NCI-H2196 treated with DMSO at 0.1 percent for 48 hours (cell line): ENCODE results near the gene LIPA.
"Not testable (repeated sequence)": the region's sequence is repeated elsewhere in the genome, so short reads cannot be mapped to it uniquely, and the experiment has no call there.

Source experiments
- DNase-seq: peaks from one replicate; lab custom pipeline; 2025; ENCODE audit not compliant: unreplicated experiment; lab: John Stamatoyannopoulos, UW

LIPA gene

DNA sequence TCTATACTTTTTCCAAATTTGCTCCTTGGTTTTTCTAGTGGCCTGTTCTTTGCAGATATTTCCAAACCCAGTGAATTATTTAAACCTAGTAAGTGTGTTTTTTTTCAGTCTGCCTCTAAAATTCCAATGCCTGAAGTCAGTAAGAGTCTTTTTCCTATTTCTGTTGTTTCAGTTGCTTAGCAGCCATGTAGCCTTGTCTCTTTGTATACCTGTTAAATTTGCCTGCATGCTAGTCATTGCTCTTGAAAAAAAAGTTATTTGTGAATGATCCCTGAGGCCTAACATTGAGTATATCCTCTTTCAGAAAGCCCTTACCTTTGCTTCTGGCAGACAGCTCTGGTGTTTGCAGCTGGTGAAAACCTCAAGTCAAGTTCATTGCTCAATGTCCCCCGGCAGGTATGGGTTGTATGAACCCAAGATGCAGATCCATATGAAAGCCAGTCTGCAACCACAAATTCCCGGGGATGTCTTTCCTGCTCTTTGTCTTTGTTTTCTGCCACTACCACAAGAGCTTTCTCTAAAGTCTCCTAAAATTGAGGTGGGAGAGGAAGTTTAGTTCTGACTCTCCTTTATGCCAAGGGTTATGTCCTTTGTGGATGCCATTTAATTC lies 80.2 kb downstream of the LIPA start:
- no peak for DNase-seq

DNA sequence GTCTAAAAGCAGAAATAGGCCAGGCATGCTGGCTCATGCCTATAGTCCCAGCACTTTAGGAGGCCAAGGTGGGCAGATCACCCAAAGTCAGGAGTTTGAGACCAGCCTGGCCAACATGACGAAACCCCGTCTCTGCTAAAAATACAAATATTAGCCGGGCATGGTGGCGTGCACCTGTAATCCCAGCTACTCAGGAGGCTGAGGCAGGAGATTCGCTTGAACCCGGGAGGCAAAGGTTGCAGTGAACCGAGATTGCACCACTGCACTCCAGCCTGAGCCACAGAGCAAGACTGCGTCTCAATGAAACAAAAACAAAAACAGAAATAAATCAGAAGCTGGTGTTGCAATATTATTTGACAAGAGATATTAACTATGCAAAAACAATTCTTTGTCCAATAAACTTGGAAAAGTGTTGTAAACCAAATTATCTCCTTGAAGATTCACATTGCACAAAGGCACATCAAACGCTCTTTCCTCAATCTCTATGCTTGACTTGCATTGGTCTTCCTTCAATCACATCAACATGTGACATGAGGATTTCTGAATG lies 83.1 kb downstream of the LIPA start:
- not testable (repeated sequence) for DNase-seq

DNA sequence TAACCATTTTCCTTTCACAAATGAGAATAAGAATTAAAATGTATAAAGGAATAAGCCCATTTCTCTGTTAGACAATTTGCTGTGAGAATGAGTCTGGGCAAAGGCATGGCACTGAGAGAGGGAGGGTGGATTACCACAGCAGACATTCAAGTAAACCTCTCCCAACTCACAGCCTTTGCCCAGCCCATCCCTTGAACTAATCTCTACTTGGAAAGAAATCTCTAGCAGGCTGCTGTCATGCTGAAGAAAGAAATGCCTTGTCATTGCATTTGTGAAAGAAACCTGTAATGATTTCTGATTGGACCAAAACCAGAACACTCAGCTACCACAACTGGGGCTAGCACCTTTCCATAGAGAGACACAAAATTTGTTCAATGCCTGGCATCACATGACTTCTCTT lies 83.7 kb downstream of the LIPA start:
- no peak for DNase-seq

DNA sequence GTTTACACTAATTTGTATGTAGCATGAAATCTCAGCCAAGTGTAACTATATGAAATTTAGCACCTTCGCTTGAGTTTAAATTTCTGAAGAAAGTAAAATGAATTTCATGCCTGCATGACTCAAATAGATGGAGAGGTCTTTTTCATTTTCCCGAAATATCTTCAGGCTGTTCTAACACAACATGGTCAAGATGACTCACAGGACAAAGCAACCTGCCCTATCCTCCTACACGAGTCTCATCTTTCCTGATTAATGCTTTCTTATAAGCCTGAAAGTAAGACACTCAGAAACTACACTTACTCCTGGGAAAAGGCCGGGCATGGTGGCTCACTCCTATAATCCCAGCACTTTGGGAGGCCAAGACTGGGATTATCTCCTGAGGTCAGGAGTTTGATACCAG lies 85.7 kb downstream of the LIPA start:
- DNase-seq = no peak

DNA sequence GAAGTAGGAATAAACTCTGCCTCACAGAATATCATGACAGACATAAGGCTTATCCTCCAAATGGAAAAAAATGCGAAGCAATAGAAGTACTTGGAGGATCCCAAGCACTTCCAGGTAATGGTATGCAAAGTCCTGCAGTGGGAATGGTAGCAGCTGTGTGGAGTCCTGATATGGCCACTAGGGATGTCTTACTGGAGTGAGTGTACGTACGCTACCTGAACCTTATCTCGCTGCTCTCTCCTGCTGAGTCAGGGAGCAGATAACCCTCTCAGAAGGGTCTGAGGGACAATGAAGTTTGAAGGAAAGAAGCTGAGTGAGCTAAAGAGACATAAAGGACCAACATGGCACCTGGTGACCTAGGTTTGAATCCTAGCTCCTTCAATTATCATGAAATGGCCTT lies 86.7 kb downstream of the LIPA start:
- DNase-seq = no peak

DNA sequence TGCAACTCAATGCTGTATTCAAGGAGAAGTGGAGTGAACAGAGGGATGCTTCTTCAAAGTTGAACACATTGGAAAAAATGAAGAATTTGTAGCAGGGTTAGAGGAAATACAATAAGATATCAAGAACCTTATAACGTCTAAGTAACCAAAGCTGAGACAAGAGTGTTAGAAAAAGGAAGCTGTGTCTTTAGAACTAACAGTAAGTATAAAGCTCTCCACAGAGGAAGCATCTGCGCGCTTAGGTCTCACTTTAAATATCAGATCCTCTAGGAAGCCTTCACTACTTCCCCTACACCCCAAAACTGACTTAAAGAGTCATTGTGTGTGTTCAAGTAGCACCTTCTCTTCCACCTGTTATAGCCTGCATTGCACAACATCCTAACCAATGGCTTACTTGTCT lies 87.5 kb downstream of the LIPA start:
- DNase-seq = no peak
